Measurements from ENCODE around the gene ZC3H12D.

DNA sequence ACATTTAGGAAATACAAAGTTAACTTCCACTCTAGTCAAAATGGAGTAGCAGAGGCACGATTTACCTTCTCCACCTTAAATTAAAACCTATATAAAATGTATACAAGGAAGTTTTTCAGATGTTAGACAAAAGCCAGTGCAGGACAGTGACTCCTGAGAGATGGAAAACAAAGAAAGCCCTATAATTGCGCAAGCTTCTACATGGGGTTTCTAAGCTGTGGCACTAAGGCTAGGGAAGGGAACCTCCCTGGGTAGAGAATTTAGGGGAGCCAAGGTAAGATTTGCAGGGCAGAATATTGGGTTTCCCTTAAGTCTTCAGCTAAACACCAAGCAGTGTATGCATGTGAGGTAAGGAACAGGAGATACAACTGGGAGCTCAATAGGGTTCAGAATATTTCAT lies 18.5 kb upstream of the ZC3H12D start:
- TF ChIP-seq, protein P1, sequence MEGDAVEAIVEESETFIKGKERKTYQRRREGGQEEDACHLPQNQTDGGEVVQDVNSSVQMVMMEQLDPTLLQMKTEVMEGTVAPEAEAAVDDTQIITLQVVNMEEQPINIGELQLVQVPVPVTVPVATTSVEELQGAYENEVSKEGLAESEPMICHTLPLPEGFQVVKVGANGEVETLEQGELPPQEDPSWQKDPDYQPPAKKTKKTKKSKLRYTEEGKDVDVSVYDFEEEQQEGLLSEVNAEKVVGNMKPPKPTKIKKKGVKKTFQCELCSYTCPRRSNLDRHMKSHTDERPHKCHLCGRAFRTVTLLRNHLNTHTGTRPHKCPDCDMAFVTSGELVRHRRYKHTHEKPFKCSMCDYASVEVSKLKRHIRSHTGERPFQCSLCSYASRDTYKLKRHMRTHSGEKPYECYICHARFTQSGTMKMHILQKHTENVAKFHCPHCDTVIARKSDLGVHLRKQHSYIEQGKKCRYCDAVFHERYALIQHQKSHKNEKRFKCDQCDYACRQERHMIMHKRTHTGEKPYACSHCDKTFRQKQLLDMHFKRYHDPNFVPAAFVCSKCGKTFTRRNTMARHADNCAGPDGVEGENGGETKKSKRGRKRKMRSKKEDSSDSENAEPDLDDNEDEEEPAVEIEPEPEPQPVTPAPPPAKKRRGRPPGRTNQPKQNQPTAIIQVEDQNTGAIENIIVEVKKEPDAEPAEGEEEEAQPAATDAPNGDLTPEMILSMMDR (conservative IDR thresholded peaks at IDR 0.05) = no peak
- no peak for TF ChIP-seq EZH2 (IDR thresholded peaks at IDR 0.05; ENCODE audit: low read depth)
